Smooth muscle cell of trachea (primary cell): Measurements from ENCODE around the gene PLOD2. TPM values are rescaled to one million over a fixed set of nuclear protein-coding genes. Genes with fewer than 3 reads are reported as not detected.

ENCODE experiments used
- total RNA-seq: library from RNA; depleted of rRNA; stranded (reverse); fragments of >200 nt; gene quantifications from 2 replicates; pipeline ENCODE4 v1.2.1, GENCODE V29; 2014

PLOD2 gene
- total RNA-seq: 66.2 and 73.2 TPM in 2 replicates

GRCh38 chr3:146160964-146161662, at the start of gene PLOD2:
Gene PLOD2, minus strand, starts transcription at chr3:146161184. Its CDS starts 195 bp downstream, at chr3:146160989.

Other genes starting within 250 kb of the PLOD2 start
- 20.3 and 21.7 TPM in 2 replicates for gene PLSCR4, start 89.9 kb upstream of the PLOD2 start, total RNA-seq